Measurements from ENCODE around the gene C14orf93. TPM values are rescaled to one million over a fixed set of nuclear protein-coding genes. Genes with fewer than 3 reads are reported as not detected.
A peak's percentile ranks its signal among the peaks of the same experiment; 100 is the strongest.

Gene C14orf93
- total RNA-seq, 1 donor: 15.9 TPM

DNA sequence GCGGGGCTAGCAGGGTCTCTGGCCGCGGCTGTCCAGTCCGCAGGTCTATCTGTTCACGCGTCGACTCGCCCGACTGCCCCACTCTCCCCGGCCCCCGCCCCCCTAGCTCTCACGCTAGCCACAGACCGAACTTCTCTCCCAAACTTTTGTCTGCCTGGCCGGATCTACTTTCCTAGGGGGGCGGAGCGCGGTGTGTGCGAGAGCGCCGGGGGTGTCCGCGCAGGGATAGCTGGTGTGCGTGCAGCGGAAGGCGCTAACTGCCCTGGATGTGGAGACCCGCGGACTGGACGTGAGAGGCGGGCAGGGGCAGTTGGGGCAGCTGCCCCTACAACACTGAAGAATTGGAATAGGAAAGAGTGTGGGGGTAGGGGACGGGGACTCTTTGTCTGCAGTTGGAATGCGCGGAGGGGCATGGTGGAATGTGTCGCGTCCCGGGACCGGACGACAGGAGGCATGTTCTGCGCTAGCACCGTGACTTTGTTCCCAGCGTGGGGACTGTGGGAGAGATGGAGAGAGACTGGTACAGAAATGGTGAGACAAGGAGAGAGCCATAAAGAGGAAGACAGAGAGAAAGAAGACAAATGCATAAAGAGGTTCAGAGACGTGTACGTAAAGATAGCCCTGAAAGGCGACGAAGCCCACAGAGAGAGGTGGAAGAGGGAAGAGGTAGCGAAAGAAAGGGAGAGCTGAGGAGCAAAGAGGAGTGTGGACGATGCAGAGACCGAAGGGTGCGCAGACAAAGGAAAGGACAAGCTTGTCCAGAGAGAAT, 27.3 kb downstream of the C14orf93 start, which contains the start of gene AJUBA:
Gene AJUBA, minus strand, starts transcription at position 75 of the 769 bp plus-strand sequence. CDS start 285 bp downstream, outside the sequence.
- peaks cover 5% of the 10 kb centered on the region for H3K36me3 ChIP-seq (ENCODE audit: insufficient read depth, low read length)
- peak within 1 kb of the TSS; percentile 74 for H3K27ac ChIP-seq (ENCODE audit: low read depth, low read length)
- peaks cover 32% of the 10 kb centered on the region for H3K4me1 ChIP-seq (ENCODE audit: insufficient read depth, low read length)
- no peaks in the 10 kb centered on the region for H3K27me3 ChIP-seq (ENCODE audit: insufficient read depth, low read length)
- TF ChIP-seq, protein P1, sequence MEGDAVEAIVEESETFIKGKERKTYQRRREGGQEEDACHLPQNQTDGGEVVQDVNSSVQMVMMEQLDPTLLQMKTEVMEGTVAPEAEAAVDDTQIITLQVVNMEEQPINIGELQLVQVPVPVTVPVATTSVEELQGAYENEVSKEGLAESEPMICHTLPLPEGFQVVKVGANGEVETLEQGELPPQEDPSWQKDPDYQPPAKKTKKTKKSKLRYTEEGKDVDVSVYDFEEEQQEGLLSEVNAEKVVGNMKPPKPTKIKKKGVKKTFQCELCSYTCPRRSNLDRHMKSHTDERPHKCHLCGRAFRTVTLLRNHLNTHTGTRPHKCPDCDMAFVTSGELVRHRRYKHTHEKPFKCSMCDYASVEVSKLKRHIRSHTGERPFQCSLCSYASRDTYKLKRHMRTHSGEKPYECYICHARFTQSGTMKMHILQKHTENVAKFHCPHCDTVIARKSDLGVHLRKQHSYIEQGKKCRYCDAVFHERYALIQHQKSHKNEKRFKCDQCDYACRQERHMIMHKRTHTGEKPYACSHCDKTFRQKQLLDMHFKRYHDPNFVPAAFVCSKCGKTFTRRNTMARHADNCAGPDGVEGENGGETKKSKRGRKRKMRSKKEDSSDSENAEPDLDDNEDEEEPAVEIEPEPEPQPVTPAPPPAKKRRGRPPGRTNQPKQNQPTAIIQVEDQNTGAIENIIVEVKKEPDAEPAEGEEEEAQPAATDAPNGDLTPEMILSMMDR (IDR thresholded peaks at IDR 0.05; ENCODE audit: extremely low read depth, low read depth, low read length): no peak
- H3K79me2 ChIP-seq (ENCODE audit: insufficient read depth, low read length): peaks cover 41% of the 10 kb centered on the region
- H3K4me3 ChIP-seq (ENCODE audit: insufficient read depth, low read length): peak within 1 kb of the TSS; percentile 87
- H2AFZ ChIP-seq (ENCODE audit: low read length): peak within 1 kb of the TSS; percentile 89
- peak; percentile 99 for DNase-seq (ENCODE audit: insufficient read length, low spot score, missing footprints)
- peaks cover 3% of the 10 kb centered on the region for H4K20me1 ChIP-seq (ENCODE audit: insufficient read depth, low read length)
- H3K9me3 ChIP-seq (ENCODE audit: low read depth, low read length): no peaks in the 10 kb centered on the region
- H3K4me2 ChIP-seq (ENCODE audit: insufficient read depth, low read length): peak within 1 kb of the TSS; percentile 94

DNA sequence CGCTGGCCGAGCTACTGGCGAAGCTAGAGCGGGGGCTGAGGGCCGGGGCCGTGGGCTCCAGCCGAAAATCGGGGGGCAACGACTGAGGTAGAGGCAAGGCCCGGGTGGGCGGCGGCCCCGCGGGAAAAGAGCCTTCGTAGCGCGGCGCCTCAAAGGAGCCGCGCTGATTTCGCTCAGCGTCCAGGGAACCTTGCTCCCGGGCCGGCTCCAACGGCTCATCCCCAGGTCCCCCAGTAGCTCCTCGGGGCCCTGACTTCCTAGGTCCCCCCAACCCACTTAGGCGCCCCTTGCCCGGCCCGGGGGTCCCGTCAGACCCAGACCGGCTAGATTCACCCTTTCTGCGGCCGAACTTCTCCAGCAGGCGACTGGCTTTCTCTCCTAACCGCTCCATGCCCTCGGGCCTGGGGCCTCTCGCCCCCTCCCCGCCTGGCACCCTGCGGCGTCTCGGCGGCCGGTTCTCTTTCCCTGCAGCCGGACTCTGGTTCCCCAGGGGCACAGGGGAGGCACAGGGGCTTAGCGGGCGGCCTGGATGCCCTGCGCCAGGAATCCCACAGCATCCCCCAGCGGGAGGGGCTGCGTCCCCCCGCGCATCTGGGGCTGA, 28.0 kb downstream of the C14orf93 start:
- Histone ChIP-seq H3K27ac (ENCODE audit: low read depth, low read length) (peak overlapping the region; percentile 74), H3K9me3 (ENCODE audit: low read depth, low read length) (no peaks in the 10 kb centered on the region), H3K4me3 (ENCODE audit: insufficient read depth, low read length) (peak overlapping the region; percentile 87), H3K36me3 (ENCODE audit: insufficient read depth, low read length) (peaks cover 5% of the 10 kb centered on the region), H4K20me1 (ENCODE audit: insufficient read depth, low read length) (peaks cover 4% of the 10 kb centered on the region), H3K4me1 (ENCODE audit: insufficient read depth, low read length) (peaks cover 39% of the 10 kb centered on the region), H3K79me2 (ENCODE audit: insufficient read depth, low read length) (peaks cover 44% of the 10 kb centered on the region), H3K27me3 (ENCODE audit: insufficient read depth, low read length) (no peaks in the 10 kb centered on the region), H3K4me2 (ENCODE audit: insufficient read depth, low read length) (peak overlapping the region; percentile 94), H2AFZ (ENCODE audit: low read length) (peak overlapping the region; percentile 37)
- DNase-seq (ENCODE audit: insufficient read length, low spot score, missing footprints): peak; percentile 69
- TF ChIP-seq, protein P1 (IDR thresholded peaks at IDR 0.05; ENCODE audit: extremely low read depth, low read depth, low read length): no peak

DNA sequence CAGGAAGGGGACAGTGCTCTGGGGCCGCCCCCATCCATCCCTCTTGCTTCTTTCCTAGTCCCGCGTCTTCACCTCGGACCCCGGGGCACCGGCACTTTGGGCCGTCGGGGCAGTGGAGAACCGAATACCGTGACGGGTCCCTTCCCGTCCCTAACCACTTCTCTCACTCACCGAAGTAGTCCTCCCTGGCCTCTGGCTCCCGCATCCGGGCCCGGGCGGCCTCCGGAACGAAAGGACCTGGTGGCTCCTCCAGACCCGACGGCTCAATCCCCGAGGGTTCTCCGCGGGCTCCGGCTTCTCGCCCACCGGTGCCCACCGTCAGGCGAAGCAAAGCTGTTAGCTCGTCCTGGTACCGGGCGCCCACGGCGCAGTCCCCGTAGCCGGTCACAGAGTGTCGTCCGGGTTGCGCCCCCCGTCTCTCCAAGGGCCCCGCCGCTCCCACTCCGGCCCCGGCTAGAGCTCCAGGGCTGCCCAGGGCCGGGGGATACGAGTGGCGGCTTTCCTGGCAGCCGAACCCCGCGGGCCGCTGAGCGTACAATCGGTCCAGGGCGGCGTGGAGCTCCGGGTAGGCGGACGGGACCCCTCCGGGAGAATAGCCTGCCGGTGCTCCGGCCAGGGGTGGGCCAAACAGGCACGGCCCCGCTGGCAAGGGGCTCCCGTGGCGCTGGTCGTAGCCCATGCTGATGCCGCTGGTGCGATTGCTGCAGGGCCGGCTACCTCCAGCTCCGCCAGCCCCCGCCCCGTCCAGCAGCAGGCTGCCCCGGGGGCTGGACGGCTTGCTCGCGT, 28.7 kb downstream of the C14orf93 start:
- TF ChIP-seq, protein P1 (IDR thresholded peaks at IDR 0.05; ENCODE audit: extremely low read depth, low read depth, low read length): no peak
- H3K4me1 ChIP-seq (ENCODE audit: insufficient read depth, low read length): peaks cover 46% of the 10 kb centered on the region
- DNase-seq (ENCODE audit: insufficient read length, low spot score, missing footprints): peak; percentile 74
- peaks cover 12% of the 10 kb centered on the region for H3K36me3 ChIP-seq (ENCODE audit: insufficient read depth, low read length)
- H3K79me2 ChIP-seq (ENCODE audit: insufficient read depth, low read length): peaks cover 51% of the 10 kb centered on the region
- H3K9me3 ChIP-seq (ENCODE audit: low read depth, low read length): no peaks in the 10 kb centered on the region
- H4K20me1 ChIP-seq (ENCODE audit: insufficient read depth, low read length): peaks cover 6% of the 10 kb centered on the region
- H3K4me3 ChIP-seq (ENCODE audit: insufficient read depth, low read length): peak overlapping the region; percentile 87
- peak overlapping the region; percentile 74 for H3K27ac ChIP-seq (ENCODE audit: low read depth, low read length)
- H2AFZ ChIP-seq (ENCODE audit: low read length): peak overlapping the region; percentile 56
- H3K27me3 ChIP-seq (ENCODE audit: insufficient read depth, low read length): no peaks in the 10 kb centered on the region
- peak overlapping the region; percentile 94 for H3K4me2 ChIP-seq (ENCODE audit: insufficient read depth, low read length)

Measured in osteoblast (primary cell).